HG02588 (cell line): ENCODE data around the gene SPSB1.

ENCODE experiments used
- ATAC-seq: cut with Tn5 transposase; IDR thresholded peaks from one replicate; pipeline ENCODE4 v1.9.1; 2021; ENCODE audit warnings: mild to moderate bottlenecking, moderate library complexity; ENCODE audit not compliant: unreplicated experiment

Gene SPSB1

GRCh38 chr1:9361630-9362260, 69.1 kb downstream of the SPSB1 start:
- no peak for ATAC-seq

- ATAC-seq, result no peak
These were observed 69.8 kb downstream of the SPSB1 start for GRCh38 chr1:9362488-9362887.

GRCh38 chr1:9363061-9363471, 70.4 kb downstream of the SPSB1 start:
- ATAC-seq, result no peak

GRCh38 chr1:9366298-9366697, 73.6 kb downstream of the SPSB1 start:
- no peak for ATAC-seq

GRCh38 chr1:9366943-9367780, 74.5 kb downstream of the SPSB1 start:
- no peak for ATAC-seq

- ATAC-seq, result no peak
These were observed 75.1 kb downstream of the SPSB1 start for GRCh38 chr1:9367806-9368205.

GRCh38 chr1:9368356-9368755, 75.7 kb downstream of the SPSB1 start:
- no peak for ATAC-seq

GRCh38 chr1:9369964-9370788, 77.5 kb downstream of the SPSB1 start:
- no peak for ATAC-seq

- ATAC-seq, result no peak
These were observed 78.8 kb downstream of the SPSB1 start for GRCh38 chr1:9371391-9371935.

GRCh38 chr1:9371951-9372350, 79.3 kb downstream of the SPSB1 start:
- no peak for ATAC-seq

GRCh38 chr1:9373619-9374018, 80.9 kb downstream of the SPSB1 start:
- no peak for ATAC-seq

GRCh38 chr1:9374748-9375341, 82.2 kb downstream of the SPSB1 start:
- no peak for ATAC-seq

- no peak for ATAC-seq
These were observed 83.2 kb downstream of the SPSB1 start for GRCh38 chr1:9375912-9376311.

GRCh38 chr1:9376430-9376829, 83.7 kb downstream of the SPSB1 start:
- ATAC-seq, result no peak

GRCh38 chr1:9376886-9377333, 84.2 kb downstream of the SPSB1 start:
- ATAC-seq, result no peak

GRCh38 chr1:9378801-9379200, 86.1 kb downstream of the SPSB1 start:
- no peak for ATAC-seq

- no peak for ATAC-seq
These were observed 88.0 kb downstream of the SPSB1 start for GRCh38 chr1:9380711-9381110.

GRCh38 chr1:9382643-9383491, 90.2 kb downstream of the SPSB1 start:
- no peak for ATAC-seq

GRCh38 chr1:9384128-9384527, 91.4 kb downstream of the SPSB1 start:
- ATAC-seq, result no peak

GRCh38 chr1:9384751-9385245, 92.1 kb downstream of the SPSB1 start:
- no peak for ATAC-seq
